ENCODE measurements around the gene OR1A1.

The OR1A1 gene

GRCh38 chr17:3256575-3256974 lies 49.1 kb downstream of the OR1A1 start:
- no peak for DNase-seq (ENCODE audit: extremely low read depth, insufficient read length)
- Histone ChIP-seq H3K27me3 (replicated peaks; ENCODE audit: control insufficient read depth, insufficient read depth, low read length) (no peaks in the 10 kb centered on the region), H3K4me3 (replicated peaks; ENCODE audit: low read depth, low read length) (no peak overlapping the region), H3K36me3 (ENCODE audit: control insufficient read depth, insufficient read depth, low read length) (no peaks in the 10 kb centered on the region)
- TF ChIP-seq CTCF (IDR thresholded peaks at IDR 0.05; ENCODE audit: insufficient read depth, low read length, poor library complexity, severe bottlenecking) = no peak

GRCh38 chr17:3260163-3260562 lies 52.7 kb downstream of the OR1A1 start:
- TF ChIP-seq CTCF (IDR thresholded peaks at IDR 0.05; ENCODE audit: insufficient read depth, low read length, poor library complexity, severe bottlenecking) = no peak
- DNase-seq (ENCODE audit: extremely low read depth, insufficient read length) = no peak
- no peaks in the 10 kb centered on the region for H3K27me3 ChIP-seq (replicated peaks; ENCODE audit: control insufficient read depth, insufficient read depth, low read length)
- H3K36me3 ChIP-seq (ENCODE audit: control insufficient read depth, insufficient read depth, low read length) = no peaks in the 10 kb centered on the region
- H3K4me3 ChIP-seq (replicated peaks; ENCODE audit: low read depth, low read length) = no peak overlapping the region

GRCh38 chr17:3260600-3260999 lies 53.1 kb downstream of the OR1A1 start:
- Histone ChIP-seq H3K36me3 (ENCODE audit: control insufficient read depth, insufficient read depth, low read length) (no peaks in the 10 kb centered on the region), H3K4me3 (replicated peaks; ENCODE audit: low read depth, low read length) (no peak overlapping the region), H3K27me3 (replicated peaks; ENCODE audit: control insufficient read depth, insufficient read depth, low read length) (no peaks in the 10 kb centered on the region)
- TF ChIP-seq CTCF (IDR thresholded peaks at IDR 0.05; ENCODE audit: insufficient read depth, low read length, poor library complexity, severe bottlenecking) = no peak
- no peak for DNase-seq (ENCODE audit: extremely low read depth, insufficient read length)
